OCI-LY1 (cell line): ENCODE measurements around the gene ITSN2.

Experiments
- H2AFZ ChIP-seq: fragments of 200-600 bp; sonication (generic), shearing (Covaris generic); 2 replicates; pipeline ENCODE4 v1.6.0; 2014; ENCODE audit warnings: antibody characterized with exemption, mild to moderate bottlenecking, low read length
- H3F3A ChIP-seq: fragments of 200-600 bp; sonication (generic), shearing (Covaris generic); 2 replicates; pipeline ENCODE4 v1.6.0; 2014; ENCODE audit warnings: mild to moderate bottlenecking, antibody characterized with exemption, low read length, moderate library complexity; ENCODE audit not compliant: insufficient read depth
- H3K27ac ChIP-seq: fragments of 200-600 bp; sonication (generic); 2 replicates; pipeline ENCODE4 v1.5.1; 2014; ENCODE audit warnings: low read length, mixed run types, mild to moderate bottlenecking, low read depth; ENCODE audit not compliant: poor library complexity, severe bottlenecking
- H3K27me3 ChIP-seq: fragments of 200-600 bp; sonication (generic); 2 replicates; pipeline ENCODE4 v1.6.0; 2014; ENCODE audit warnings: antibody characterized with exemption, mild to moderate bottlenecking, low read length, moderate library complexity; ENCODE audit not compliant: insufficient read depth
- H3K36me3 ChIP-seq: fragments of 200-600 bp; sonication (generic); 2 replicates; pipeline ENCODE4 v1.6.1; 2014; ENCODE audit warnings: mild to moderate bottlenecking, antibody characterized with exemption, low read length, moderate library complexity, mixed read lengths; ENCODE audit not compliant: insufficient read depth
- H3K4me1 ChIP-seq: fragments of 200-600 bp; sonication (generic); 2 replicates; pipeline ENCODE4 v1.5.1; 2014; ENCODE audit warnings: mild to moderate bottlenecking, low read length, moderate library complexity; ENCODE audit not compliant: insufficient read depth, severe bottlenecking
- H3K4me2 ChIP-seq: fragments of 200-600 bp; sonication (generic), shearing (Covaris generic); 2 replicates; pipeline ENCODE4 v1.6.1; 2014; ENCODE audit warnings: low read length
- H3K4me3 ChIP-seq: fragments of 200-600 bp; sonication (generic); 2 replicates; pipeline ENCODE4 v1.5.1; 2014; ENCODE audit warnings: low read length, low read depth, mild to moderate bottlenecking, mixed read lengths; ENCODE audit not compliant: poor library complexity, severe bottlenecking
- H3K79me2 ChIP-seq: fragments of 200-600 bp; shearing (Covaris generic); 2 replicates; pipeline ENCODE4 v1.6.1; 2016; ENCODE audit warnings: mixed run types, low read length, mixed read lengths; ENCODE audit not compliant: insufficient read depth
- H3K9ac ChIP-seq: fragments of 200-600 bp; sonication (generic), shearing (Covaris generic); 2 replicates; pipeline ENCODE4 v1.6.1; 2014; ENCODE audit warnings: mild to moderate bottlenecking, low read length, mixed read lengths
- H3K9me2 ChIP-seq: fragments of 200-600 bp; sonication (generic), shearing (Covaris generic); 2 replicates; pipeline ENCODE4 v1.6.1; 2014; ENCODE audit warnings: low read depth, mild to moderate bottlenecking, low read length, mixed read lengths
- H3K9me3 ChIP-seq: fragments of 200-600 bp; shearing (Covaris generic); 2 replicates; pipeline ENCODE4 v1.6.1; 2014; ENCODE audit warnings: low read length, mixed read lengths
- H4K20me1 ChIP-seq: fragments of 200-600 bp; sonication (generic), shearing (Covaris generic); 2 replicates; pipeline ENCODE4 v1.6.0; 2016; ENCODE audit warnings: mild to moderate bottlenecking, low read length; ENCODE audit not compliant: insufficient read depth
- EZH2 ChIP-seq: fragments of 200-600 bp; sonication (generic), shearing (Covaris generic); IDR thresholded peaks from 2 replicates; pipeline ENCODE4 v1.8.0; 2017; ENCODE audit warnings: borderline replicate concordance, mixed run types, mild to moderate bottlenecking, antibody characterized with exemption, low read length, moderate library complexity, mixed read lengths
- TF ChIP-seq, protein P1 (sequence below): fragments of 200-600 bp; sonication (generic), shearing (Covaris generic); IDR thresholded peaks from 2 replicates; pipeline ENCODE4 v1.5.1; 2017; ENCODE audit warnings: mild to moderate bottlenecking, antibody characterized with exemption, low read length, moderate library complexity, mixed read lengths

The ITSN2 gene

DNA sequence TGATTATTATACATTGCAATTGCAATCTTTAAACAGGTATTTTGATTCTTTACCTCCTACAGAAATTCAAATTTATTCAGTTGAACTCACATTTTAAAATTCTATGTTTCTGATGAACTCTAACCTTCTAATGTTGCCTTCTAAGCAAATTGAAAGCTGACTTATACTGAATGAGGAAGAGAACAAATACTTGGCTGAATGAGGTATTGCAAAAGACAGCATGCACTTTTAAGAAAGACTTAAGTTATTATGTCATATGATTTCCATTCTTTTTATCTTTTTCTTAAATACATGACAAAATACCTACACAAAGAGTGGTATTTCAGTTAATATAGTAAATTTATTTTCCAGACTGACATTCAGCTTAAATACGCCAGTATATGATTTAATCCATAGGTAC, 120.8 kb downstream of the ITSN2 start:
- no peak overlapping the region for H2AFZ ChIP-seq
- no peaks in the 10 kb centered on the region for H3K4me1 ChIP-seq
- no peaks in the 10 kb centered on the region for H3F3A ChIP-seq
- no peaks in the 10 kb centered on the region for H3K27me3 ChIP-seq
- no peak overlapping the region for H3K27ac ChIP-seq
- H3K4me3 ChIP-seq = no peak overlapping the region
- no peak overlapping the region for H3K4me2 ChIP-seq
- no peaks in the 10 kb centered on the region for H4K20me1 ChIP-seq
- no peaks in the 10 kb centered on the region for H3K79me2 ChIP-seq
- no peak overlapping the region for H3K9ac ChIP-seq
- H3K9me3 ChIP-seq = no peaks in the 10 kb centered on the region
- TF ChIP-seq, protein P1, sequence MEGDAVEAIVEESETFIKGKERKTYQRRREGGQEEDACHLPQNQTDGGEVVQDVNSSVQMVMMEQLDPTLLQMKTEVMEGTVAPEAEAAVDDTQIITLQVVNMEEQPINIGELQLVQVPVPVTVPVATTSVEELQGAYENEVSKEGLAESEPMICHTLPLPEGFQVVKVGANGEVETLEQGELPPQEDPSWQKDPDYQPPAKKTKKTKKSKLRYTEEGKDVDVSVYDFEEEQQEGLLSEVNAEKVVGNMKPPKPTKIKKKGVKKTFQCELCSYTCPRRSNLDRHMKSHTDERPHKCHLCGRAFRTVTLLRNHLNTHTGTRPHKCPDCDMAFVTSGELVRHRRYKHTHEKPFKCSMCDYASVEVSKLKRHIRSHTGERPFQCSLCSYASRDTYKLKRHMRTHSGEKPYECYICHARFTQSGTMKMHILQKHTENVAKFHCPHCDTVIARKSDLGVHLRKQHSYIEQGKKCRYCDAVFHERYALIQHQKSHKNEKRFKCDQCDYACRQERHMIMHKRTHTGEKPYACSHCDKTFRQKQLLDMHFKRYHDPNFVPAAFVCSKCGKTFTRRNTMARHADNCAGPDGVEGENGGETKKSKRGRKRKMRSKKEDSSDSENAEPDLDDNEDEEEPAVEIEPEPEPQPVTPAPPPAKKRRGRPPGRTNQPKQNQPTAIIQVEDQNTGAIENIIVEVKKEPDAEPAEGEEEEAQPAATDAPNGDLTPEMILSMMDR = no peak
- no peak for TF ChIP-seq EZH2
- peaks cover 61% of the 10 kb centered on the region; the same call in 1 of the 2 replicates for H3K36me3 ChIP-seq
- H3K9me2 ChIP-seq = no peaks in the 10 kb centered on the region

DNA sequence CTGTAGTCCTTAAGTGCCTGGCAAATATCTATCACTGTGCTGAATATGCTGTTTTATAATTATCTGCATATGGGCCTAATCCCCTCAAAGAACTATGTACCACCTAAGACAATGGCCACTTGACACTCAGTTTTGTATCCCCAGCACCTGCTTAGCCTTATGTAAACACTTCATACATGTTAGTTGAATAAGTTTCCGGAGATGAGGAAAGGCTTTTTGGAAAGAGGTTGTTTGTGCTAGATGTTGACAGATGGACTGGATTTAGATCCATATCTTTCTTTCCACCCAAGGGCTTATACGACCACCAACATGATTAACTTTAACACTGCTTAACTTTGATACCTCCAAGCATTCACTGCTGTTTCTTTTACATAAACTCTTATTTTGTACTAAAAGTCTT, 122.2 kb downstream of the ITSN2 start:
- no peaks in the 10 kb centered on the region for H3K27me3 ChIP-seq
- no peak overlapping the region for H3K27ac ChIP-seq
- H4K20me1 ChIP-seq = no peaks in the 10 kb centered on the region
- no peak overlapping the region for H3K4me2 ChIP-seq
- H3F3A ChIP-seq = no peaks in the 10 kb centered on the region
- H3K9ac ChIP-seq = no peak overlapping the region
- H3K79me2 ChIP-seq = no peaks in the 10 kb centered on the region
- H3K4me3 ChIP-seq = no peak overlapping the region
- peaks cover 53% of the 10 kb centered on the region; the same call in 1 of the 2 replicates for H3K36me3 ChIP-seq
- H3K9me3 ChIP-seq = no peaks in the 10 kb centered on the region
- H2AFZ ChIP-seq = no peak overlapping the region
- no peaks in the 10 kb centered on the region for H3K9me2 ChIP-seq
- H3K4me1 ChIP-seq = no peaks in the 10 kb centered on the region
- TF ChIP-seq, protein P1 = no peak
- TF ChIP-seq EZH2 = no peak

DNA sequence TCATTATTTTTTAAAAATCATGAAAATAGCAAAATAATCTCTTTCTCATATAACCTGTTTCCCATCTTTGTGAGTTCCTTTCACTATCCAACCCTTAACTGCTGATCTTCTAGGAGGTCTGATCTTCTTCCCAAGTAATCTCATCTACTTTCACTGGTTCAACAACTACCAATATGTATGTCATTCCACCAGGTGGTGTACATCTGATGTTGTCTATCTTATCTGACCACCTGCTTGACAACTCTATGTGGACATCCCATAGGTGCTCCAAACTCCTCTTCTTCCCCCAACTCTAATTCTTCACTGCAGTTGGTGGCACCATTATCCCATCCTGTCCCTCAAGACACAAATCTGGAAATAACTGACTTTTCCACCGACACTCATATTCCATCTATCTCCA, 123.0 kb downstream of the ITSN2 start:
- no peak overlapping the region for H3K27ac ChIP-seq
- TF ChIP-seq, protein P1 = no peak; the same call in 1 of the 2 replicates
- no peak for TF ChIP-seq EZH2
- H3K79me2 ChIP-seq = no peaks in the 10 kb centered on the region

More for the DNA sequence above, 123.0 kb downstream of the ITSN2 start:
- Histone ChIP-seq H2AFZ (no peak overlapping the region), H3K4me3 (no peak overlapping the region), H3K36me3 (peaks cover 46% of the 10 kb centered on the region; the same call in 1 of the 2 replicates), H3K9me3 (no peaks in the 10 kb centered on the region), H3K9me2 (no peaks in the 10 kb centered on the region), H3F3A (no peaks in the 10 kb centered on the region), H4K20me1 (no peaks in the 10 kb centered on the region), H3K9ac (no peak overlapping the region), H3K4me1 (no peaks in the 10 kb centered on the region), H3K4me2 (no peak overlapping the region), H3K27me3 (no peaks in the 10 kb centered on the region)
